Measurements from ENCODE around the gene POT1.

DNA sequence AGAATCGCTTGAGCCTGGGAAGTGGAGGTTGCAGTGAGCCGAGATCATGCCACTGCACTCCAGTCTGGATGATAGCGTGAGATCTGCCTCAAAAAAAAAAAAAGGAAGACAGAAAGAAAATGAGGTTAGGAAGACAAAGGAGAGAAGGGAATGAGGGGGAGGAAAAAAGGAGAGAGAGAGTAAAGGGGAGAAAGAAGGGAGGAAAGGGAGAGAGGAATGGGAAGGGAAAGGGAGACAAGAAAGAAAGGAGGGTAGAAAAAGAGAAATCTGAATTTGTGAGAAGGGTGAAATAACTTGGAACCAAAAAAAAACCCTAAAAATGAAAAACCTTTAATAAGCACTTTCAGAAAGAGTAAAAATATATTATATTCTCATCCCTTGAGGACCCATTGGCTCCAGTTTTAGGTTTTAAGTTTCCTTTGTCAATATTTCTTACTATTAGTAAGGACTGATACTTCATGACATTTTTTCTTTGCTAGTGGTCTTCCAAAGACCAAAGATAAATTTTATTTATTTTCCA is 54.9 kb downstream of the POT1 start:
- TF ChIP-seq, protein P1, sequence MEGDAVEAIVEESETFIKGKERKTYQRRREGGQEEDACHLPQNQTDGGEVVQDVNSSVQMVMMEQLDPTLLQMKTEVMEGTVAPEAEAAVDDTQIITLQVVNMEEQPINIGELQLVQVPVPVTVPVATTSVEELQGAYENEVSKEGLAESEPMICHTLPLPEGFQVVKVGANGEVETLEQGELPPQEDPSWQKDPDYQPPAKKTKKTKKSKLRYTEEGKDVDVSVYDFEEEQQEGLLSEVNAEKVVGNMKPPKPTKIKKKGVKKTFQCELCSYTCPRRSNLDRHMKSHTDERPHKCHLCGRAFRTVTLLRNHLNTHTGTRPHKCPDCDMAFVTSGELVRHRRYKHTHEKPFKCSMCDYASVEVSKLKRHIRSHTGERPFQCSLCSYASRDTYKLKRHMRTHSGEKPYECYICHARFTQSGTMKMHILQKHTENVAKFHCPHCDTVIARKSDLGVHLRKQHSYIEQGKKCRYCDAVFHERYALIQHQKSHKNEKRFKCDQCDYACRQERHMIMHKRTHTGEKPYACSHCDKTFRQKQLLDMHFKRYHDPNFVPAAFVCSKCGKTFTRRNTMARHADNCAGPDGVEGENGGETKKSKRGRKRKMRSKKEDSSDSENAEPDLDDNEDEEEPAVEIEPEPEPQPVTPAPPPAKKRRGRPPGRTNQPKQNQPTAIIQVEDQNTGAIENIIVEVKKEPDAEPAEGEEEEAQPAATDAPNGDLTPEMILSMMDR (conservative IDR thresholded peaks at IDR 0.05) = no peak
- TF ChIP-seq ZFX (IDR thresholded peaks at IDR 0.05) = no peak

Data from C4-2B (cell line).